Body of pancreas (tissue), 4 donors: ENCODE results near the gene PARD6B. TPM values are rescaled to one million over a fixed set of nuclear protein-coding genes. Genes with fewer than 3 reads are reported as not detected.

Experiments
- ATAC-seq: fragments of 150-250 bp; one replicate; pipeline ENCODE4 v1.9.1; 2016
- DNase-seq, 4 donors: peaks; one replicate each; pipeline ENCODE4 v3.0.0-alpha.2; 2019
- H3K27ac ChIP-seq, 4 donors: fragments of 200-600 bp; sonication (generic); 1 replicate in 3 of 4; 2 replicates in 1 of 4; pipeline versions ENCODE4 v1.5.1 to v1.6.1; 2016 to 2019; ENCODE audit warnings: mild to moderate bottlenecking in 1 of 4, mixed read lengths in 1 of 4, moderate library complexity in 1 of 4
- H3K27me3 ChIP-seq, 2 donors: fragments of 200-600 bp; sonication (generic); one replicate each; pipeline ENCODE4 v1.6.0; 2016; ENCODE audit warnings: mild to moderate bottlenecking in 1 of 2
- H3K36me3 ChIP-seq, 2 donors: fragments of 200-600 bp; sonication (generic); replicated peaks in 1 of 2; 2 replicates each; pipeline ENCODE4 v1.5.1; 2016; ENCODE audit warnings: low read depth in 2 of 2; ENCODE audit not compliant: insufficient read depth in 1 of 2
- H3K4me1 ChIP-seq: fragments of 200-600 bp; sonication (generic); one replicate; pipeline ENCODE4 v1.6.0; 2016
- H3K4me3 ChIP-seq, 2 donors: fragments of 200-600 bp; sonication (generic); 1 replicate in 1 of 2; 2 replicates in 1 of 2; pipeline ENCODE4 v1.5.1; 2016 to 2019
- H3K9me3 ChIP-seq, 3 donors: fragments of 200-600 bp; sonication (generic); 1 replicate in 2 of 3; 2 replicates in 1 of 3; pipeline ENCODE4 v1.5.1; 2016
- CTCF ChIP-seq, 7 experiments: fragments of 450-650 bp in 4 of 7; fragments of 200-600 bp in 3 of 7; sonication (generic) in 3 of 7; IDR thresholded peaks; one replicate each; pipeline ENCODE4 v1.5.1; 2016 to 2019; ENCODE audit warnings: antibody characterized with exemption in 7 of 7
- POLR2A ChIP-seq, 3 donors: fragments of 450-650 bp; IDR thresholded peaks; one replicate each; pipeline ENCODE4 v1.6.1; 2016; ENCODE audit warnings: antibody characterized with exemption in 3 of 3, mild to moderate bottlenecking in 2 of 3
- WGBS, 2 donors: methylation state at CpG; one replicate each; pipeline ENCODE4 v1.1.5; 2017; 5-methylcytosine and 5-hydroxymethylcytosine counted together
- intact Hi-C: fragments of 100-400 bp; cut with DNase I; formaldehyde crosslinking; loops from one replicate; pipeline ENCODE4 v1.15.1; 2023
- total RNA-seq, 2 donors: library from RNA; depleted of rRNA; stranded (reverse); fragments of >200 nt; gene quantifications; one replicate each; pipeline ENCODE4 v1.1.0, GENCODE V29; 2016

Gene PARD6B
- total RNA-seq, 2 donors from 2014 or later, result 4.6 to 8.6 TPM

GRCh38 chr20:50691573-50692551, 39.5 kb upstream of the PARD6B start:
- 69 to 70% methylated on average over 21 of the region's 23 CpGs for WGBS, 2 donors
- no peak for TF ChIP-seq POLR2A (IDR thresholded peaks at IDR 0.05)
- no peak for TF ChIP-seq CTCF (IDR thresholded peaks at IDR 0.05)

GRCh38 chr20:50692552-50692933, 38.8 kb upstream of the PARD6B start:
- Histone ChIP-seq H3K27ac (no peak overlapping the region), H3K4me3 (no peak overlapping the region), H3K4me1 (peaks cover 30% of the 10 kb centered on the region), H3K27me3 (no peaks in the 10 kb centered on the region), H3K36me3 (no peaks in the 10 kb centered on the region), H3K9me3 (no peaks in the 10 kb centered on the region)
- TF ChIP-seq POLR2A (IDR thresholded peaks at IDR 0.05) (no peak), CTCF (IDR thresholded peaks at IDR 0.05) (no peak)
- intact Hi-C loops, result no loop called here
- WGBS, 2 donors, result 91 to 98% methylated on average over 2 of the region's 2 CpGs
- ATAC-seq (no peak), DNase-seq (no peak)

More at GRCh38 chr20:50691573-50692551, 39.5 kb upstream of the PARD6B start:
- H3K4me3 ChIP-seq, result no peak overlapping the region
- H3K9me3 ChIP-seq, result no peaks in the 10 kb centered on the region
- H3K36me3 ChIP-seq, result no peaks in the 10 kb centered on the region
- H3K4me1 ChIP-seq, result peaks cover 30% of the 10 kb centered on the region
- intact Hi-C loops, result no loop called here
- DNase-seq (peak in 1 of 4 donors; percentile 39), ATAC-seq (no peak)
- peak overlapping the region in 2 of 4 donors; percentile 62 to 77 for H3K27ac ChIP-seq
- H3K27me3 ChIP-seq, result no peaks in the 10 kb centered on the region

DNA sequence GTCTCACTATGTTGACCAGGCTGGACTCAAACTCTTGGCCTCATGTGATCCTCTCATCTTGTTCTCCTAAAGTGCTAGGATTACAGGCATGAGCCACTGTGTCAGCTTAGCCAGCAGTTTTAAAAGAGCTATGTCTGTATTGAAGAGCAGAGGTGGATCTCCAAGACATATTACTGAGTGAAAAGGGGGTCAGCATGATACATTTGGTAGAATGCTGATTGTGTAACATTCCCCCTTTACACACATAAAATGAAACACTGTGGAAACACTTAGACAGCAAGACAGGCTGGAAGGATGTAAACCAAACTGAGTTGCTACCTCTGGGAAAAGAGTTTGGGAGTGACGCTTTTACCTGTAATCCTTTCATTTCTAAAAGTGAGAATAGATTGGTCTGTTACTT, 38.4 kb upstream of the PARD6B start:
- Histone ChIP-seq H3K27ac (no peak overlapping the region), H3K4me3 (no peak overlapping the region), H3K27me3 (no peaks in the 10 kb centered on the region), H3K4me1 (peaks cover 30% of the 10 kb centered on the region), H3K9me3 (no peaks in the 10 kb centered on the region), H3K36me3 (no peaks in the 10 kb centered on the region)
- intact Hi-C loops, result no loop called here
- no peak for ATAC-seq
- no peak for DNase-seq
- TF ChIP-seq POLR2A (IDR thresholded peaks at IDR 0.05) (no peak), CTCF (IDR thresholded peaks at IDR 0.05) (no peak)
- WGBS, 2 donors, result 96 to 100% methylated on average over 1 of the region's 1 CpG

DNA sequence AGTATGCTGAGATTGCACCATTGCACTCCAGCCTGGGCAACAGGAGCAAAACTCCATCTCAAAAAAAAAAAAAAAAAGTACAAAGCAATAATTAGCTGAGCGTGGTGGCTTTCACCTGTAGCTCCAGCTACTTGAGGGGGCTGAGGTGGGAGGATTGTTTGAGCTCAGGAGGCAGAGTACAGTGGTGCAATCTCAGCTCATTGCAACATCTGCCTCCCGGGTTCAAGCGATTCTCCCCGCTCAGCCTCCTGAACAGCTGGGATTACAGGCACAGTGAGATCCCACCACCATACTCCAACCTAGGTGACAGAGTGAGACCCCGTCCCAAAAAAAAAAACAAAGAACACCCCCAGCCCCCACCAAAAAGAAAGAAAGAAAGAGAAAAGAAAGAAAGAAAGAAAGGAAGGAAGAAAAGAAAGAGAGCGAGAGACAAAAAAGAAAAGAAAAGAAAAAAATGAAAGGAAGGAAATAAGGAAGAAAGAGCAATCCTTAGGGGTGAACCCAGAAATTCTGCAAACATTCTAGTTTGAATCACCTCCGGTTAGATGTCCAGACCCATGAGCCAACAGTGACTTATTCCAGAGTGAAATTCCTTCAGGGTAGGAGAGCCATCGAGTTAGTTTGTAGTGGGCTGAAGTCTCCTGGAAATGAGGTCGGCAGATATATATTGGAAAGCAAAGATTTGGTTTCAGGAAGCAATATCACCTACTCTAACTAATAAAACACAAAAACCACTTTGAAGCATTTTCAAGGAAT, 36.8 kb upstream of the PARD6B start:
- Histone ChIP-seq H3K36me3 (no peaks in the 10 kb centered on the region), H3K27me3 (no peaks in the 10 kb centered on the region), H3K4me3 (no peak overlapping the region), H3K4me1 (peaks cover 26% of the 10 kb centered on the region), H3K27ac (no peak overlapping the region), H3K9me3 (no peaks in the 10 kb centered on the region)
- DNase-seq (no peak), ATAC-seq (no peak)
- TF ChIP-seq POLR2A (IDR thresholded peaks at IDR 0.05) (no peak), CTCF (IDR thresholded peaks at IDR 0.05) (no peak)
- intact Hi-C loops, result no loop called here
- 80 to 88% methylated on average over 9 of the region's 9 CpGs for WGBS, 2 donors
